WI38 (cell line): ENCODE measurements around the gene ACSM6.
"Not testable (repeated sequence)": the region's sequence is repeated elsewhere in the genome, so short reads cannot be mapped to it uniquely, and the experiment has no call there.

ENCODE experiments used
- H3K4me3 ChIP-seq: 2 replicates; pipeline ENCODE4 v1.5.1; 2011; ENCODE audit warnings: low read depth, mild to moderate bottlenecking, control low read depth, low read length
- TF ChIP-seq, protein P1 (sequence below): IDR thresholded peaks from 2 replicates; pipeline ENCODE4 v1.5.1; 2012; ENCODE audit warnings: low read depth, mild to moderate bottlenecking, control low read depth, low read length

Gene ACSM6

DNA sequence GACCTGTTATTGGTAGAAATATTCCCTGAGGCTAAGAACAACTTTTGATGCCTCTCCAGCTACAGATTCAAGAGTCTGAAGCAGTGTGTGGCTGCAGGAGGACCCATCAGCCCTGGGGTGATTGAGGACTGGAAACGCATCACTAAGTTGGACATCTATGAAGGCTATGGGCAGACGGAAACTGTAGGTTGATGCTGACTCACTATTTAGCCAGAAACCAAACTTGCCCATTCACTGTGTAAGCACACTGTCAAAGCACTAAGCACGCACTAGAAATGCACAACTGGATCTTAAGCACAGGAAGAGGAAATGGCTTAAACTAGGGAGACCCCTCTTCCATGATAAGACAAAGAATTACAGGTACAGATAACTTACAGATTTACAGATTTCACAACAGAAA, 20.8 kb downstream of the ACSM6 start:
- TF ChIP-seq, protein P1, sequence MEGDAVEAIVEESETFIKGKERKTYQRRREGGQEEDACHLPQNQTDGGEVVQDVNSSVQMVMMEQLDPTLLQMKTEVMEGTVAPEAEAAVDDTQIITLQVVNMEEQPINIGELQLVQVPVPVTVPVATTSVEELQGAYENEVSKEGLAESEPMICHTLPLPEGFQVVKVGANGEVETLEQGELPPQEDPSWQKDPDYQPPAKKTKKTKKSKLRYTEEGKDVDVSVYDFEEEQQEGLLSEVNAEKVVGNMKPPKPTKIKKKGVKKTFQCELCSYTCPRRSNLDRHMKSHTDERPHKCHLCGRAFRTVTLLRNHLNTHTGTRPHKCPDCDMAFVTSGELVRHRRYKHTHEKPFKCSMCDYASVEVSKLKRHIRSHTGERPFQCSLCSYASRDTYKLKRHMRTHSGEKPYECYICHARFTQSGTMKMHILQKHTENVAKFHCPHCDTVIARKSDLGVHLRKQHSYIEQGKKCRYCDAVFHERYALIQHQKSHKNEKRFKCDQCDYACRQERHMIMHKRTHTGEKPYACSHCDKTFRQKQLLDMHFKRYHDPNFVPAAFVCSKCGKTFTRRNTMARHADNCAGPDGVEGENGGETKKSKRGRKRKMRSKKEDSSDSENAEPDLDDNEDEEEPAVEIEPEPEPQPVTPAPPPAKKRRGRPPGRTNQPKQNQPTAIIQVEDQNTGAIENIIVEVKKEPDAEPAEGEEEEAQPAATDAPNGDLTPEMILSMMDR: no peak
- H3K4me3 ChIP-seq: no peak overlapping the region

DNA sequence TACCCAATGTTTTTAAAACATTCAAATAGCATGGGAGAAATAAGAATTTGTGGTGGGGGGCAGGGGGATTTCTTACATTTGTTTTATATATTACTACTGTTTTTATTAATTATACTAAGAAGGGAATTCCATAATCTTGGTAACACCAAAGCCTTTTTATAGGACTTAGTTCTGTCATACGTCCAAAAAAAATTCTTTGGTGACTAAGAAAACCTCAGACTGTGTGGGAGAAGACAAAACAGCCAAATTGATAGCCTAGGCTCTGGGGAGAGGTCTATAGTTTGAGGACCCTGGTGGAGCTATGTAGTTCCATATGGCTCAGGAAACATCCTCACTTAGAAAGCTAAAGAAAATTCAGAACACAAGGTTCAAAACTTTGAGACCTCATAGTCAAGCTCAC, 23.4 kb downstream of the ACSM6 start:
- TF ChIP-seq, protein P1: no peak
- no peak overlapping the region for H3K4me3 ChIP-seq

DNA sequence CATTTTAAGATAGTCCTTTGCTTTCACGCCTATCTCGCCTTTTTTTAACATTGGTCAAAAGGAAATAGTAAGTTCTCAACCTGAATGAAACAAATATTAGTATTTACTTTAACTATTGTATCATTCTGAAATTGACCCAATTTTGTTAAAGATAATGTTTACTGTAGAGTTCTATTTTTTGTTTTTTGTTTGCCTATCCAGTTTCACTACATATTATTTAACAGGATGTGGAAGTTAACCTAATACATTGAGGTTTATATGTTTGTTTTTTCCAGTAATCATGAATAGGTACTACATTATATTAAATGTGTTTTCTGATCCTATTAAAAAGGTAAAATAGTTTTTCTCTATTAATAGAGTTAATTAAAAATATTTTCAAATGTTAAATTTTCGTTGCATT, 26.5 kb downstream of the ACSM6 start:
- H3K4me3 ChIP-seq: no peak overlapping the region
- TF ChIP-seq, protein P1: no peak

DNA sequence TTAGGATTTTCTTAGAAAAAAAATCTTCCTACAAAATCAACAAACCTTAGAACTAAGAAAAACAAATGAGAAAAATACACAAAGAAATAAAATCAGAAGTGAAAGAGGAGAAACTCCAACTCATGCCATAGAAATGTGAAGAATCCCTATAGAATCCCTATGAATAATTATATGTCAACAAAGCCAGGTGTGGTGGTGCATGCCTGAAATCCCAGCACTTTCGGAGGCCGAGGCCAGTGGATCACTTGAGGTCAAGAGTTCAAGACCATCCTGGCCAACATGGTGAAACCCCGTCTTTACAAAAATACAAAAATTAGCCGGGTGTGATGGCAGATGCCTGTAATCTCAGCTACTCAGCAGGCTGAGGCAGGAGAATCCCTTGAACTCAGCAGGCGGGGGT, 27.1 kb downstream of the ACSM6 start:
- TF ChIP-seq, protein P1: no peak
- H3K4me3 ChIP-seq: no peak overlapping the region

DNA sequence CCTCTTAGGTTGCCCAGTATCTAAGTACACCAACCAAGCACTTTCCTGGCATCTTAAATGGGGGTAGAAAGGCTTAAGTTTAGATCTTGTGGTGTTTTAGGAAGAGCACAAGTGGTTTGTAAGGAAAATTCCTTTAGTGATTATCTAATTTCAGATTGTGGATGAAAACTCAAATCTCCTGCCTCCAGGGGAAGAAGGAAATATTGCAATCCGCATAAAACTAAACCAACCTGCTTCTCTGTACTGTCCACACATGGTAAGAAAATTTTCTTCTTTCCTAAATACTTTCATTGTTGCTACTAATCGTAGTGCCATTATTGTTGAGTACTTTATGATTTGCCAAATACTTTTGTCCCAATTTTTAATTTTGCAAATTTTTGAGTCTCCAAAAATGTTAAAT, 31.1 kb downstream of the ACSM6 start:
- no peak overlapping the region for H3K4me3 ChIP-seq
- TF ChIP-seq, protein P1: no peak

DNA sequence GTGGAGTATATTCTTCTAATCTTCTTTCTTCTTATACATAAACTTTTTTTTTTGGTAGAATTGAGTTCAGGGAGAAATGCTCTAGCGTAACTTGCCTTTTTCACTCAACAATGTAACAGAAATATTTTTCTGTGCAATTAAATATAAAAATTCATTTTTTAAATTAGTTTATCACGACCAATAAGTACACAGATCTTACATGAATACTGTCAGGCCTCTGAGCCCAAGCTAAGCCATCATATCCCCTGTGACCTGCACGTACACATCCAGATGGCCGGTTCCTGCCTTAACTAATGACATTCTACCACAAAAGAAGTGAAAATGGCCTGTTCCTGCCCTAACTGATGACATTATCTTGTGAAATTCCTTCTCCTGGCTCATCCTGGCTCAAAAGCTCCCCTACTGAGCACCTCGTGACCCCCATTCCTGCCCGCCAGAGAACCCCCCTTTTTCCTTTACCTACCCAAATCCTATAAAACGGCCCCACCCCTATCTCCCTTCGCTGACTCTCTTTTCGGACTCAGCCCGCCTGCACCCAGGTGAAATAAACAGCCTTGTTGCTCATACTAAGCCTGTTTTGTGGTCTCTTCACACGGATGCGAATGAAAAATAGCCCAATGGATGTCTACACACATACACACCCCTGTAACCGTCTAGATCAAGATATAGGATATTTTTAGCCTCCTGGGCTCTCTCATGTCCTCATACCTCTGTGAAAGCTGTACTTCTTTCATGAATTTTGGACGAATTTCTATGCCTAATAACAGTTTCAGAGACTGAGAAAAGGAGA, 35.1 kb downstream of the ACSM6 start:
- H3K4me3 ChIP-seq: peak overlapping the region; percentile 28; the same call in 1 of the 2 replicates

DNA sequence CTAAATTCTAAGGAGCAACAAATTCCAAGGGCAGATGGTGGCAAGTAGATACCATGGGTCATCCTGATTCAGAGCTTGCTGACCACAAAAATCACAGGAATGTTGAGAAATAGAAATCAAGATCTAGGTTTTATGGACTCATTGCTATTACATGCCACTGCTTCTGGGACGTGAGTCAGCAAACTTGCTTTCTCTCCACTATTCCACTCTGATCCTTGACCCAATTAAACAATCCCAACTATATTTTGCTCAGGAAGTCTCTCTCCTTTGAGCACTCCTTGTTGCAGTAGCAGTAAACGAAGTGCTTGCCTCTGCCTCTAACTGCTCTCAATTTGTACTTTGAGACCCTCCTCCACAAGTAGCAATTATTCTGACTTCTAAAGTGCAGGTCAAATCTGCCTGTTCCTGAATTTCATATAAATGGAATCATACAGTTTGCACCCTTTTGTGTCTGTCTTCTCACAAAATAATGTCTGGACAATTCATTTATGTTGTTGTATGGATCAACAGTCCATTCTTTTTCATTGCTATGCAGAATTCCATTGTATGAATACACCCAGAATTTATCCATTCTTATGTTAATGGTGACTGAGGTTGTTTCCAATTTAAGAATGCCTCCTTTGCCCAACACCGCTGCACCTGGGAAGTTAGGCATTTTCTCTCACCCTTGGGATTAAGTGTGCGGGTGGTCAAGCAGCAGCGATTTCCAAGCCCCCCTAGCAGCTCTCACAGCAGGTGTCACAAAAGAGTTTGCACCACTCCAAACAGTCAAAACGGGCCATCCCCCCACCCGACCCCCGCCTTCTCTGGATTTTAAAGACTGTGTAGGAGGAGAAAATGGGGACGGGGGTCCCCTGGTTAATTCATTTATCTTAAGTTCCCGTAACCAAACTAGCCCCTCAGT, 35.9 kb downstream of the ACSM6 start:
- TF ChIP-seq, protein P1: no peak
- H3K4me3 ChIP-seq: no peak overlapping the region

DNA sequence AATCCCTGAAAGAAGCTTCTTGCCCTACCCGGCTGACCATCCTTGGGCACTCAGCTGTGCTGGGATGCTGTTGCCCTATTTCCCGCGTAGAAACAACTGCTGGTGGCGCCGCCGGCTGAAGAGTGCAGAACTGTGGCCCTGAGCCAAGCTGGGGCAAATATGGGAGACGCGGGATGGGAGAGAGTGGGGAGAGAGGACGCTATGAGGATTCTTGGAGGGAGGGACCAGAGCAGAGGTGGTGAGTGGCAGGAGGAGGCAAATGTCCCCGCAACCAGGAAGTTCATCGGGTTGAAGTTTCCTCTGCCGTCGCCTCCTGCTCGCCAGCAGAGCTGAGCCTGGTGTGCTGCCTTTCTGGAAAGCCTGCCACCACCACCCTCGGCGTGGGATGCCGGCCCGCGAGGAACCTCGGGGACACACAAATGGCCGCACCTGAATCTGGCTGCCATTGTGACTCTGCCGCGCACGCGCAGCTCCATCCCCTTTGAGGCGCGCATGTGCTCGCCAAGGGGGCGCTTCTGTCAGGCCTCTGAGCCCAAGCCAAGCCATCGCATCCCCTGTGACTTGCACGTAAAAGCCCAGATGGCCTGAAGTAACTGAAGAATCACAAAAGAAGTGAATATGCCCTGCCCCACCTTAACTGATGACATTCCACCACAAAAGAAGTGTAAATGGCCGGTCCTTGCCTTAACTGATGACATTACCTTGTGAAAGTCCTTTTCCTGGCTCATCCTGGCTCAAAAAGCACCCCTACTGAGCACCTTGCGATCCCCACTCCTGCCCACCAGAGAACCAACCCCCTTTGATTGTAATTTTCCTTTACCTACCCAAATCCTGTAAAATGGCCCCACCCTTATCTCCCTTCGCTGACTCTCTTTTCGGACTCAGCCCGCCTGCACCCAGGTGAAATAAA, 36.9 kb downstream of the ACSM6 start:
- H3K4me3 ChIP-seq: not testable (repeated sequence)
